ENCODE data around the gene PRKAR2A. TPM values are rescaled to one million over a fixed set of nuclear protein-coding genes. Genes with fewer than 3 reads are reported as not detected.

PRKAR2A gene
- total and polyA plus RNA-seq, 4 donors, result 12.1 to 28.5 (median 13.9) TPM

GRCh38 chr3:48788544-48789162, 59.0 kb downstream of the PRKAR2A start:
- Histone ChIP-seq H3K4me1 (ENCODE audit: control insufficient read depth in 4 of 4, insufficient read depth in 4 of 4, low read length in 3 of 4) (no peaks in the 10 kb centered on the region), H3K27me3 (ENCODE audit: control insufficient read depth in 4 of 4, insufficient read depth in 4 of 4, low read length in 3 of 4) (no peaks in the 10 kb centered on the region), H3K36me3 (ENCODE audit: control insufficient read depth in 4 of 4, insufficient read depth in 3 of 4, low read depth in 1 of 4, low read length in 3 of 4) (peaks cover 0 to 7% (median 4%) of the 10 kb centered on the region in 4 donors), H3K9me3 (ENCODE audit: control insufficient read depth in 4 of 4, low read length in 3 of 4) (no peaks in the 10 kb centered on the region), H3K4me3 (ENCODE audit: low read depth in 1 of 3, low read length in 3 of 3) (no peak overlapping the region), H3K27ac (ENCODE audit: low read depth in 1 of 2, low read length in 2 of 2) (no peak overlapping the region), H3K9ac (ENCODE audit: low read depth in 1 of 2, low read length in 2 of 2) (no peak overlapping the region)
- 83% methylated on average over 1 of the region's 1 CpG for whole genome bisulfite sequencing
- TF ChIP-seq, protein P1, sequence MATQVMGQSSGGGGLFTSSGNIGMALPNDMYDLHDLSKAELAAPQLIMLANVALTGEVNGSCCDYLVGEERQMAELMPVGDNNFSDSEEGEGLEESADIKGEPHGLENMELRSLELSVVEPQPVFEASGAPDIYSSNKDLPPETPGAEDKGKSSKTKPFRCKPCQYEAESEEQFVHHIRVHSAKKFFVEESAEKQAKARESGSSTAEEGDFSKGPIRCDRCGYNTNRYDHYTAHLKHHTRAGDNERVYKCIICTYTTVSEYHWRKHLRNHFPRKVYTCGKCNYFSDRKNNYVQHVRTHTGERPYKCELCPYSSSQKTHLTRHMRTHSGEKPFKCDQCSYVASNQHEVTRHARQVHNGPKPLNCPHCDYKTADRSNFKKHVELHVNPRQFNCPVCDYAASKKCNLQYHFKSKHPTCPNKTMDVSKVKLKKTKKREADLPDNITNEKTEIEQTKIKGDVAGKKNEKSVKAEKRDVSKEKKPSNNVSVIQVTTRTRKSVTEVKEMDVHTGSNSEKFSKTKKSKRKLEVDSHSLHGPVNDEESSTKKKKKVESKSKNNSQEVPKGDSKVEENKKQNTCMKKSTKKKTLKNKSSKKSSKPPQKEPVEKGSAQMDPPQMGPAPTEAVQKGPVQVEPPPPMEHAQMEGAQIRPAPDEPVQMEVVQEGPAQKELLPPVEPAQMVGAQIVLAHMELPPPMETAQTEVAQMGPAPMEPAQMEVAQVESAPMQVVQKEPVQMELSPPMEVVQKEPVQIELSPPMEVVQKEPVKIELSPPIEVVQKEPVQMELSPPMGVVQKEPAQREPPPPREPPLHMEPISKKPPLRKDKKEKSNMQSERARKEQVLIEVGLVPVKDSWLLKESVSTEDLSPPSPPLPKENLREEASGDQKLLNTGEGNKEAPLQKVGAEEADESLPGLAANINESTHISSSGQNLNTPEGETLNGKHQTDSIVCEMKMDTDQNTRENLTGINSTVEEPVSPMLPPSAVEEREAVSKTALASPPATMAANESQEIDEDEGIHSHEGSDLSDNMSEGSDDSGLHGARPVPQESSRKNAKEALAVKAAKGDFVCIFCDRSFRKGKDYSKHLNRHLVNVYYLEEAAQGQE (IDR thresholded peaks at IDR 0.05), result no peak
- no peak for TF ChIP-seq RAD21 (IDR thresholded peaks at IDR 0.05)
- no peak for TF ChIP-seq TAF1 (conservative IDR thresholded peaks at IDR 0.05)
- DNase-seq (ENCODE audit: low spot score), result no peak

GRCh38 chr3:48784426-48785120, 63.1 kb downstream of the PRKAR2A start:
- H3K9ac ChIP-seq (ENCODE audit: low read depth in 1 of 2, low read length in 2 of 2), result no peak overlapping the region
- TF ChIP-seq NR2F2 (IDR thresholded peaks at IDR 0.05) (no peak), MAX (IDR thresholded peaks at IDR 0.05) (no peak), TAF1 (conservative IDR thresholded peaks at IDR 0.05) (no peak), ATF3 (IDR thresholded peaks at IDR 0.05) (no peak), ZBTB33 (IDR thresholded peaks at IDR 0.05) (no peak)
- H3K27me3 ChIP-seq (ENCODE audit: control insufficient read depth in 4 of 4, insufficient read depth in 4 of 4, low read length in 3 of 4), result no peaks in the 10 kb centered on the region
- no peak overlapping the region for H3K4me3 ChIP-seq (ENCODE audit: low read depth in 1 of 3, low read length in 3 of 3)
- no peak for DNase-seq (ENCODE audit: low spot score)
- H3K9me3 ChIP-seq (ENCODE audit: control insufficient read depth in 4 of 4, low read length in 3 of 4), result no peaks in the 10 kb centered on the region
- H3K4me1 ChIP-seq (ENCODE audit: control insufficient read depth in 4 of 4, insufficient read depth in 4 of 4, low read length in 3 of 4), result peaks cover 0 to 2% (median 0%) of the 10 kb centered on the region in 4 donors
- H3K27ac ChIP-seq (ENCODE audit: low read depth in 1 of 2, low read length in 2 of 2), result no peak overlapping the region
- 97% methylated on average over 4 of the region's 4 CpGs for WGBS
- peaks cover 0 to 20% (median 8%) of the 10 kb centered on the region in 4 donors for H3K36me3 ChIP-seq (ENCODE audit: control insufficient read depth in 4 of 4, insufficient read depth in 3 of 4, low read depth in 1 of 4, low read length in 3 of 4)

DNA sequence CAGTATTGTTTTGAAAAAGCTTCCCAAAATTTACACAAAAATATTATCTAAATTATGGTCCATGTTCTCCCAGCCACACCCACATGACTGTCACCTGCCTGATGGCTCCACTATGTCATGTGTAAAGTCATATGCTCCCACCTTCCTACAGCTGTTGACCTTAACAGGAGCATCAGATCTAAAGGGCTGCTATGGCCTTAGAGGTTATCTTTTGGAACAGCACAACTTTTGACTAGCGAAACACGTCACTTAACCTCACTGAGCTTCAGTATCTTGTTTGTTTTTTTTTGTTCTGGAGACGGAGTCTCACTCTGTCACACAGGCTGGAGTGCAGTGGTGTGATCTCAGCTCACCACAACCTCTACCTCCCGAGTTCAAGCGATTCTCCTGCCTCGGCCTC, 64.4 kb downstream of the PRKAR2A start:
- no peak overlapping the region for H3K4me3 ChIP-seq (ENCODE audit: low read depth in 1 of 3, low read length in 3 of 3)
- 94% methylated on average over 6 of the region's 6 CpGs for WGBS
- peaks cover 0 to 13% (median 8%) of the 10 kb centered on the region in 4 donors for H3K36me3 ChIP-seq (ENCODE audit: control insufficient read depth in 4 of 4, insufficient read depth in 3 of 4, low read depth in 1 of 4, low read length in 3 of 4)
- H3K27ac ChIP-seq (ENCODE audit: low read depth in 1 of 2, low read length in 2 of 2), result no peak overlapping the region
- H3K4me1 ChIP-seq (ENCODE audit: control insufficient read depth in 4 of 4, insufficient read depth in 4 of 4, low read length in 3 of 4), result peaks cover 0 to 2% (median 0%) of the 10 kb centered on the region in 4 donors
- no peak for DNase-seq (ENCODE audit: low spot score)
- no peak overlapping the region for H3K9ac ChIP-seq (ENCODE audit: low read depth in 1 of 2, low read length in 2 of 2)
- no peaks in the 10 kb centered on the region for H3K27me3 ChIP-seq (ENCODE audit: control insufficient read depth in 4 of 4, insufficient read depth in 4 of 4, low read length in 3 of 4)
- no peaks in the 10 kb centered on the region for H3K9me3 ChIP-seq (ENCODE audit: control insufficient read depth in 4 of 4, low read length in 3 of 4)
- TF ChIP-seq EGR1 (IDR thresholded peaks at IDR 0.05; ENCODE audit: low read depth in 2 of 2), result no peak
- TF ChIP-seq MAX (IDR thresholded peaks at IDR 0.05), result no peak
- no peak for TF ChIP-seq HNF4G (IDR thresholded peaks at IDR 0.05)
- TF ChIP-seq TAF1 (conservative IDR thresholded peaks at IDR 0.05), result no peak
- TF ChIP-seq RAD21 (IDR thresholded peaks at IDR 0.05), result no peak
- TF ChIP-seq RXRA (IDR thresholded peaks at IDR 0.05), result no peak
- TF ChIP-seq, protein P1 (IDR thresholded peaks at IDR 0.05), result no peak
- no peak for TF ChIP-seq HNF4A (conservative IDR thresholded peaks at IDR 0.05)

Measured in liver (tissue), 9 donors.